ENCODE measurements around the gene ZNF629.

ZNF629 gene

DNA sequence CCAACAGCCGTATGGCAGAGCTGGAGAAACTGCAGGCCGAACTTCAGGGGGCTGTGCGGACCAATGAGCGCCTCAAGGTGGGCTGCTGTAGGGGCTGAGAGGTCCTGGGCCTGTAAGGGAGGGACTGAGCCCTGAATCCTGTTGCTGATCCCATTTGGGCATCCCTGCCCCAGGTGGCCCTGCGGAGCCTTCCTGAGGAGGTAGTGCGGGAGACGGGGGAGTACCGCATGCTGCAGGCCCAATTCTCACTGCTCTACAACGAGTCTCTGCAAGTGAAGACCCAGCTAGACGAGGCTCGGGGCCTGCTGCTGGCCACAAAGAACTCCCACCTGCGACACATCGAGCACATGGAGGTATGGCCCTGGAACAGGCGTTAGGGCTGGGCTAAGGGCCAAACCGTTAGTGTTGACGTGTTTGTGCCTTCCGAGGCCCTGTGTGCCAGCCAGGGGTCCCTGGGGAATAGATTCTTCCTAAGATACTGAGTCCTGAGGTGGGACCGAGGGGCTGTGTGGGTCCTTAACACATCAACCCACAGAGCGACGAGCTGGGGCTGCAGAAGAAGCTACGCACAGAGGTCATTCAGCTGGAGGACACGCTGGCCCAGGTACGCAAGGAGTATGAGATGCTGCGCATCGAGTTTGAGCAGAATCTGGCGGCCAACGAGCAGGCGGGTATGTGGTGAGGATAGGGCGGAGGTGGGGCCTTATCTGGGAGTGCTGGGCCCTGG, 20.6 kb downstream of the ZNF629 start:
- DNase-seq, result no peak

DNA sequence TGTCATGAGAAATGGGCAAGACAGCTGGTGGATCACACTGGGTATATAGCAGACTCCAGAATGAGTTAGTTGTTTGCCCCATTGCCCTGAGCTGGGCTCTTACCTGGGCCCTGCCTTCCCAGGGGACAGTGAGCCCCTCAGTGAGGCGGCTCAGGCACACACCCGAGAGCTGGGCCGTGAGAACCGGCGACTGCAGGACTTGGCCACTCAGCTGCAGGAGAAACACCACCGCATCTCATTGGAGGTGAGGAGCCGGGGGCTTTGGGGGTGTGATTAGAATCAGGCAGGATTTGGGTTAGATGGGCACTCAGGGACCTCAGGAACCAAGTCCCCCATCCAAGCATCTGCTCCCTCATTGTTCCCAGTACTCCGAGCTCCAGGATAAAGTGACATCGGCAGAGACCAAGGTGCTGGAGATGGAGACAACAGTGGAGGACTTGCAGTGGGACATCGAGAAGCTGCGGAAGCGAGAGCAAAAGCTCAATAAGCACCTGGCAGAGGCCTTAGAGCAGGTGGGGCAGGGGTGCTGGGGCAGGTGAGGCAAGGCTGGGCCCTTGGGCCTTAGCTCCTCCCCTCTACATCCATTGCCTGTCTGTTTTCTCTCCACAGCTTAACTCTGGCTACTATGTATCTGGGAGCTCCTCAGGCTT, 22.1 kb downstream of the ZNF629 start:
- no peak for DNase-seq

GRCh38 chr16:30764086-30764485, 22.9 kb downstream of the ZNF629 start:
- no peak for DNase-seq

GRCh38 chr16:30762991-30763725, 23.8 kb downstream of the ZNF629 start:
- no peak for DNase-seq

DNA sequence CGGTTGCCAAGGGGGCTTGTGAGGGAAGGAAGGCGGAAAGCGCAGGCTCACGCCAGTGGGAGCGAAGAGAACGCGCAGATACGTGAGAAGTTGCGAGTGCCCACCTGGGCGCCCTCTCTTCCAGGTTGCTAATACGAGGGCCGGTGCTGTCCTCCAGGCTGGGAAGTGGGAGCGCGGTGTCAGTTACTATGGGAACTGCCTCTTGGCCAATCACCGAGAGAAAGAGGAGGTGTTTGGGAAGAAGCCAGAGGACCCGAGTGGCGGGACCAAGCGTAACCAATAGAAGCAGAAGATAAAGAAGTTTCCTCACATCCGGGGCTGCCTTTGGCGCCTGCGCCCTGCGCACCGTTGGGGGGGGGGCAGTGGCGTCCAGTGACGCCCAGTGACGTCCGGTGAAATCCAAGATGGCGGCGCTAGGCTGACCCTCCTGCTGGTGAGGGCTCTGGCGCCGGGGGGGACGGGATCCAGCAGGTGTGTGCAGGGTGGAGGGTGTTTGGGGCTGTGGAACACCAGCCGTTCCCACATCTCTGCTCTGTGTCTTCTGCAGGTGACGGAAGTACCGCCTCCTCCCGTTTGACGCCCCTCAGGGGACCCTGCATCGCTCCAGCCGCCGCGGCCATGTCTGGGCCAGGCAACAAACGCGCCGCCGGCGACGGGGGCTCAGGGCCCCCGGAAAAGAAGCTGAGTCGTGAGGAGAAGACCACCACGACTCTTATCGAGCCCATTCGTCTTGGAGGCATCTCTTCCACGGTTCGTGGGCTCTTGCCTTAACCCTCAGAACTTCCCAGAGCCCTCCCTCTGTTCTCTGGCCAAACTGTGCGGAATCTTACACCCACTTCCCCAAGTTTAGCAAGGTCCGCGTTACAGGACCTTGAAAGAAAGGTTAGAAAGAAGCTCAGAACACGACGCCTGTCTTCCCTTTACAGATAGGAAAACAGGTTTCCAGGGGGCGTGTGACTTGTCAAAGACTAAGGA, 24.8 kb downstream of the ZNF629 start, which contains the start of the genes CFAP119 and RNF40:
Gene CFAP119, minus strand, starts transcription at position 135 of the 975 bp plus-strand sequence. CDS start 314 bp downstream, outside the sequence.
Gene RNF40, plus strand, starts transcription at position 395 of the 975 bp plus-strand sequence. Its CDS starts 224 bp downstream, at position 619.
- peak; percentile 98 for DNase-seq

DNA sequence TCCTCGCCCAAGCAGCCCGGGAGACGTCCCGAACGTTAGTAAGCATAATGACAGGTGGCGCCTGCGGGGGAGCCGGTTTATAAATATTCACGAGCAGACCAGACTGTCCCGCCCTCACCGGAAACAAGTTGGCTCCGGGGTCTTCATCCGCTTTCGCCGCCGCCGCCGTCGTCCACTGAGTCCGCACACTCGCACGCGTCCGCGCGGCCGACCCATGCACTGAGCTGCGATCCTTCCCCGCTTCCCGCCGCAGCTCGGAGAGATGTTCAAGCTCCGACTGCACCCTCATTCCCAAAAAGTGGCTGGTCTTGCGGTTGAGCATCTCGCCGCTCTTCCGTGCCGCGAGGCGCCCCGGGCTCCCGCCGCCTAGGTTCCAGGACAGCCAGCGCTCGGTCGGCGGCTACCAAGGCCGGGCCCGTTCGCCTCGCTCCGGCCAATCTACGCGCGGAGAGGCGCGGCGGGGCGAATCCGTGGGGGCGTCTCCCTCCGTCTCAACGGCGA, 25.5 kb downstream of the ZNF629 start:
- DNase-seq, result peak; percentile 10

GRCh38 chr16:30760577-30761426, 26.2 kb downstream of the ZNF629 start:
- DNase-seq, result no peak

DNA sequence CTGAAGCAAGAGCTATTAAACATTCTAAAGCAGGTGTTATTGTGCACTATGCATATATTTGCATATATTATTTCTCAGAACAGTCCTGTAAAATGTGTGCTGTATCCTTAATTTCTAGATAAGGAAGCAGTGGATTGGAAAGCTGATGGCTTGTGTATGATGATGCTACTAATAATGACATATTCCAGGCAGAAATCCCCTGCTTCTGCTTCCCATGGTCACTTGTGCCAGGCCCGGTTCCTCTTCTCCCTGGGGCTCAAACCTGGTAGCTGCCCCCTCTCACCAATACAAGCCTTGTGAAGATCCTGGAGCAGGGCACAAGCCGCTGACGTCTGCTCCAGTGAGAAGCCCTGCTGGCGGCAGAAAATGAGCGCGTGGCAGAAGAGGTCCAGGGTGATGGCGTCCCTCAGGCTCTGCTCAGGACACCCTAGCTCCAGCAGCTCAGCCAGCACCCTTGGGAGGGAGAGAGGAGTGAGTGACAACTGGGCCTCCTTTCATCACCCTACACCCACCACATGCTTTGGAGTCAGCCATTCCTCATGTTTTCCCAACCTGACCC, 26.9 kb downstream of the ZNF629 start:
- no peak for DNase-seq

- DNase-seq, result no peak
Observed at GRCh38 chr16:30758988-30759491, 28.0 kb downstream of the ZNF629 start.

- DNase-seq, result no peak
Observed at GRCh38 chr16:30757316-30757715, 29.7 kb downstream of the ZNF629 start.

DNA sequence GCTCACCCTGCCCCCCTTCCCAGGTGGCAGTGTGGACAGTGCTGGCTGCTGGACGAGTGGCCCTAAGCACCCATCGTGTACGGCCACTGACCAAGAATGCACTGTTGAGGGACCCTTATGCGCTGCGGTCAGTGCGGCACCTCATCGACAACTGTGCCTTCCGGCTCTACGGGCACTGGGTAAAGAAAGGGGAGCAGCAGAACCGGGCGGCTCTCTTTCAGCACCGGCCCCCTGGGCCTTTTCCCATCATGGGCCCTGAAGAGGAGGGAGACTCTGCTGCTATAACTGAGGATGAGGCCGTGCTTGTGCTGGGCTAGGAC, 30.3 kb downstream of the ZNF629 start:
- DNase-seq, result no peak

DNA sequence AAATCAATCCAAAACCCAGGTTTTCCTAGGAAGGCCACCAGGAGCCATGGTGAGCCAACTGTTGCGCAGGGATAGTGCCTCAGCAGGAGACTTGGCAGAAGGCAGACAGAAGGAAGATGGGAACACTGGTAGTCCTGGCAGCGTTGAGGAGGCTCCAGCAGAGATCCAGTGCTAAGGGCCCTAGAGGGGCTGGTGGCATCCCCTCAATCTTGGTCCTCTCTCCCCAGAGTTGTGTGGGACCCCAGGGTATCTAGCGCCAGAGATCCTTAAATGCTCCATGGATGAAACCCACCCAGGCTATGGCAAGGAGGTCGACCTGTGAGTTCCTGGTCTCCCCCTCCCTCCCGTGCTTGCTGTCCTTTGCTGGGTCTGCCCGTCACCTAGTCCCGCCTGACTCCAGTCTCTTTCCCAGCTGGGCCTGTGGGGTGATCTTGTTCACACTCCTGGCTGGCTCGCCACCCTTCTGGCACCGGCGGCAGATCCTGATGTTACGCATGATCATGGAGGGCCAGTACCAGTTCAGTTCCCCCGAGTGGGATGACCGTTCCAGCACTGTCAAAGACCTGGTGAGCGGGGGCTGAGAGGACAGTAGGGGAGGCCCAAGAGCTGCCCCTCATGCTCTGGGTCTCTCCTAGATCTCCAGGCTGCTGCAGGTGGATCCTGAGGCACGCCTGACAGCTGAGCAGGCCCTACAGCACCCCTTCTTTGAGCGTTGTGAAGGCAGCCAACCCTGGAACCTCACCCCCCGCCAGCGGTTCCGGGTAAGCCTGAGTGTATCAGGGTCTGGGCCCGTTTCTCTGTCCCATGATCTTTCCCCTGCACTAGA, 30.8 kb downstream of the ZNF629 start:
- DNase-seq, result no peak

- DNase-seq, result no peak
Observed at GRCh38 chr16:30753596-30753995, 33.4 kb downstream of the ZNF629 start.

DNA sequence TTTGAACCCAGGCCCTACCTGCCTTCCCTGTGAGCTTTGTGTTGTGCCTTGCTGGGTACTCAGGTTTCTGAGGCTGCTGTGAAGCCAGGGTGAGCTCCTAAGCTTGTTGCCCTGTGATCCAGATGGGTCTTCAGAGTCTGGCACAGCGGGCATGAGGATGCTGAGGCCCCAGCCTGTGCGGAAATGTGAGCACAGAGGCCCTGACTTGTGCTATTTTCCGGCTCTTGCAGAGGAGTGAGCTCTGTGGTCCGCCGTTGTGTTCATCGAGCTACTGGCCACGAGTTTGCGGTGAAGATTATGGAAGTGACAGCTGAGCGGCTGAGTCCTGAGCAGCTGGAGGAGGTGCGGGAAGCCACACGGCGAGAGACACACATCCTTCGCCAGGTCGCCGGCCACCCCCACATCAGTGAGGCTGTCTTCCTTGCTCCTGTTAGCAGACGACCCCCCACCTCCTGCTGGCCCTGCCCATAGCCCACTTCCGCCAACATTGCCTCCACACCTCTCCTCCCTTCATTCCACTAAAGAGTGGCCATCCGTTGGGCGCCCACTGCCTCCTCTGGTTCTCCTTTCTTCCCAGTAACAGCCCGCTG, 36.0 kb downstream of the ZNF629 start:
- DNase-seq, result no peak

DNA sequence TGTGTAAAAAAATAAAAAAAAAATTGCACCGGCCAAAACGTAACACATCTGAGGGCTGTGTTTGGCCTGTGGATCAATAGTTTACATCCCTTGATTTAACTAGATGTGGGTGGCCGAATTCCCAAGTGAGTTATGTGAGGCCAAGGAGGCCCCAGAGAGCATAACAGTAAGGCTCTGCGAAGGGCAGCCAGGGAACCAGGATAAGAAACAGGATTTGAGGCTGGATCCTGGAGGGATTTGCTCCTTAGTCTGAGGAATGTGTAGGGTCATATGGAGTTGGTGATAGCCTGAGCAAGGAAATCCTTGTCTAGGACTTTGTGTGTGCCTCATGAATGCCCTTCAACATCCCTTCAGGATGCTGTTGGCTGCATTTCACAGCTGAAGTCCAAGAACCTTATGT, 36.8 kb downstream of the ZNF629 start:
- DNase-seq, result no peak

DNA sequence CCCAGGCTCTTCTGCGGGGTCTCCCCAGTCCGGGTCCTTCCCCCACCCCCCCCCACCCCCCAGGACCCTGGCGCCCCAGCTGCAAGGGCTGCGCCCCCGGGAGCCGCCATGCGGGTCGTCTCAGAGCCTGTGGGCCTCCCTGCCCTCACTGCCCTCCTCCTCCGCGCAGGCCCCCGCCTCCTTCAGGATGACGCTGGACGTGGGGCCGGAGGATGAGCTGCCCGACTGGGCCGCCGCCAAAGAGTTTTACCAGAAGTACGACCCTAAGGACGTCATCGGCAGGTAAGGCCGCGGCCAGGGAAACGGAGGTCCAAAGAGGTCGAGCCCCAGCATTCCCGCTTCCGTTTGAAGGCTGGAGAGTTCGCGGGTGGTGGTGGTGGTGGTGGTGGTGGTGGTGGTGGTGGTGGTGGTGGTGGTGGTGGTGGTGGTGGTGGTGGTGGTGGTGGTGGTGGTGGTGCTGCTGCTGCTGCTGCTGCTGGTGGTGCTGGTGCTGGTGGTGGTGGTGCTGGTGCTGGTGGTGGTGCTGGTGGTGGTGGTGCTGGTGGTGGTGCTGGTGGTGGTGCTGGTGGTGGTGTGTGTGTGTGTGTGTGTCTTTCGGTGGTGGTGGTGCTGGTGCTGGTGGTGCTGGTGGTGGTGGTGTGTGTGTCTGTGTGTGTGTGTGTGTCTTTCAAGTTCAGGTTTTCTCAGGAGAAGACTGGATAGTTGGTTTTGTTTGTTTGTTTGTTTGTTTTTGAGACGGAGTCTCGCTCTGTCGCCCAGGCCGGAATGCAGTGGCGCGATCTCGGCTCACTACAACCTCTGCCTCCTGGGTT, 38.2 kb downstream of the ZNF629 start:
- peak; percentile 14 for DNase-seq

DNA sequence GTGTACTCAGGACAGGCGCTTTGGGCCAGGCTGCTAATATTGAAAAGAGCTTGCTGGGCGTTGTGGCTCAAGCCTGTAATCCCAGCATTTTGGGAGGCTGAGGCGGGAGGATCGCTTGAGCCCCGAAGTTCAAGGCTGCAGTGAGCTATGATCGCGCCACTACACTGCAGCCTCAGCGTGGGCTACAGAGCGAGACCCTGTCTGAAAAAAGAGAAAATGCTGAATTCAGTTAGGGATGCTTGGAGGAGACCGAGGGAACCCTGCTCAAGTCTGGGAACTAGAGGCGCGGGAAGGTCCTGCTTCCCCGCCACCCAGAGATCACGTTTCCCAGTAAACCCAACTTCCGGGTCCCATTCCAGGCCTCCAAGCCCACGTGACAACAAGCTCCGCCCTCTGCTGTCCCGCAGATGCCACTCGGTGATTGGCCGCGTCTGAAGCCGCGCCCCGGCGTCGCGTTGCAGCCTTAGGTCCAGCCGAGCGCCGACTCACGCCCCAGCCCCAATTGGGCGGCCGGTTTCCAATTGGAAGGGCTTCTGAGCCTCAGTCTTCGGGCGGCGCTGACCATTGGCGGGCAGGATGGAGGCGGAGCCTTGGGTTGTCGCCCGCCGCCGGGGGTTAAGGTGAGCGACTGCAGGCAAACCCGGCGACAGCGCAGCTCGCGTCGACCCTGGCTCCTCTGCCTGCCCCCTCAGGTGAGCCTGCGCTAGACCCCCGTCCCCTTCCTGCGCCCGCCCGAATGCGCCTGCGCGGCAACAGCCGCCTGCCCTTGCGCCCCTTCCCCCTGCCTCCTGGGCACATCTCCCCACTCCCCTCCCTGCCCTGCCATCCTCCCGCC, 39.0 kb downstream of the ZNF629 start, which contains the start of gene PHKG2:
Gene PHKG2, plus strand, starts transcription at position 627 of the 835 bp plus-strand sequence. CDS start 396 bp downstream, outside the sequence.
- peak; percentile 98 for DNase-seq
